OCI-LY3 (cell line): ENCODE data around the gene SVEP1.

Experiments used
- H2AFZ ChIP-seq: fragments of 200-600, 300-600 bp; shearing (Covaris generic); 2 replicates; pipeline ENCODE4 v1.6.0; 2014; ENCODE audit warnings: antibody characterized with exemption, low read depth, low read length
- H3K27ac ChIP-seq: fragments of 200-600, 300-600 bp; sonication (generic); 2 replicates; pipeline ENCODE4 v1.5.1; 2014; ENCODE audit warnings: mild to moderate bottlenecking, low read length, moderate library complexity, mixed read lengths
- H3K27me3 ChIP-seq: fragments of 200-600, 300-600 bp; sonication (generic); 2 replicates; pipeline ENCODE4 v1.6.1; 2014; ENCODE audit warnings: low read depth, low read length, mixed read lengths
- H3K36me3 ChIP-seq: fragments of 200-600, 300-600 bp; sonication (generic); replicated peaks from 2 replicates; pipeline ENCODE3; 2014; ENCODE audit warnings: low read depth, low read length, mixed read lengths
- H3K4me1 ChIP-seq: fragments of 300-600, 200-600 bp; sonication (generic); 2 replicates; pipeline ENCODE4 v1.6.1; 2014; ENCODE audit warnings: low read length, mixed read lengths
- H3K4me2 ChIP-seq: fragments of 200-600, 300-600 bp; sonication (generic); 2 replicates; pipeline ENCODE4 v1.6.1; 2014; ENCODE audit warnings: low read length, mixed read lengths
- H3K4me3 ChIP-seq: fragments of 300-600, 200-600 bp; sonication (generic); 2 replicates; pipeline ENCODE4 v1.5.1; 2014; ENCODE audit warnings: antibody characterized with exemption, mild to moderate bottlenecking, low read length, moderate library complexity
- H3K79me2 ChIP-seq: fragments of 300-600, 200-600 bp; shearing (Covaris generic); 2 replicates; pipeline ENCODE4 v1.6.1; 2014; ENCODE audit warnings: mild to moderate bottlenecking, low read length, mixed read lengths
- H3K9ac ChIP-seq: fragments of 300-600, 200-600 bp; shearing (Covaris generic); 2 replicates; pipeline ENCODE4 v1.6.0; 2014; ENCODE audit warnings: mild to moderate bottlenecking, low read length, moderate library complexity
- H3K9me3 ChIP-seq: fragments of 200-600, 300-600 bp; shearing (Covaris generic); 2 replicates; pipeline ENCODE4 v1.6.1; 2014; ENCODE audit warnings: low read length, mixed read lengths; ENCODE audit not compliant: insufficient read depth
- H4K20me1 ChIP-seq: fragments of 200-600, 300-600 bp; sonication (generic); 2 replicates; pipeline ENCODE4 v1.6.1; 2016; ENCODE audit warnings: low read length, mixed read lengths; ENCODE audit not compliant: insufficient read depth
- CTCF ChIP-seq: fragments of 200-600, 300-600 bp; sonication (generic); IDR thresholded peaks from 2 replicates; pipeline ENCODE4 v1.5.1; 2014; ENCODE audit warnings: antibody characterized with exemption, low read length, low read depth
- EZH2phosphoT487 ChIP-seq: fragments of 200-600 bp; shearing (Covaris generic); IDR thresholded peaks from 2 replicates; pipeline ENCODE4 v1.6.1; 2018; ENCODE audit warnings: antibody characterized with exemption, mixed run types, low read depth

Gene SVEP1

DNA sequence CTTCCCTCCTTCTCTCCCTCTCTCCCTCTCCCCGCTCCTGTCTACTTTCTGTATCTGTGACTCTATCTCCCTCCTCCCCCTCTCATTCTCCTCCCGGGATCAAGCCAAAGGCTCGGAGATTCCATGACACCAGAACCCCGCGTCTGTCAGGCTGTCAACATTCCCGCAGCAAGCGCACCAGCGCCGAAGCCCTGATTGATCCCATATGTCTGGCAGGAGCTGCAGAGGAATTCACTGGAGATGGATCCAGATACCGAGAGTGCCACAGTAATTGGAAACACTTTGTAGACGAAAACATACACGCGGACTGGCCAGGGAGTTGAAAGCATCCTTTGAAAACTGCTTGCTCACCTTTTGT is 300 bp upstream of the SVEP1 start:
- Histone ChIP-seq H3K27me3 (no peaks in the 10 kb centered on the region), H3K4me2 (no peak overlapping the region), H3K27ac (no peak overlapping the region), H3K79me2 (no peaks in the 10 kb centered on the region), H3K4me3 (no peak overlapping the region), H3K4me1 (peaks cover 14% of the 10 kb centered on the region), H4K20me1 (no peaks in the 10 kb centered on the region), H3K36me3 (no peaks in the 10 kb centered on the region), H3K9me3 (no peaks in the 10 kb centered on the region), H3K9ac (no peak overlapping the region), H2AFZ (no peak overlapping the region)
- TF ChIP-seq CTCF (no peak), EZH2phosphoT487 (no peak)

DNA sequence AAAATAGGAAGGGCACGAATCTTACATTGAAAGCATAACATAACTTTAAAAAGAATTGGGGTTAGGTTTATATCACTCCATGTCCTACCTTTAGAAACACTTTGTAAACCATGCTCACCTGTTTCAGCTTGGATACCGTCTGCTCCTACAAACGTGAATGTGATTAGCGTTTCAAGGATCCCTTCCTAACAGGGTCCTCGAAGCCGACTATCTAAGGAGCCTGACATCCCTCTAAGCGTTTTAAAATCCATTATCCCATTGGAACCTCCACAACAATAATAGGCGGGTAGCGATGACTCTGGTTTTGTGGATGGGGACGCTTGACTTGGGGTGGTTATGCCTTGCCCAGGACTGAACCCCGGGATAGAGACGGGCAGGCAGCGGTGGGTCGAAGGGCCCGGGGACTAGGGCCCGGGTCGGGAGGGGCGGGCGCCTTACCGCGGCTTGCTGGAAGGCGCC is 937 bp downstream of the SVEP1 start:
- no peak overlapping the region for H3K27ac ChIP-seq
- H3K36me3 ChIP-seq, result no peaks in the 10 kb centered on the region
- TF ChIP-seq EZH2phosphoT487 (no peak), CTCF (no peak)
- no peaks in the 10 kb centered on the region for H3K27me3 ChIP-seq
- no peak overlapping the region for H3K9ac ChIP-seq
- no peak overlapping the region for H2AFZ ChIP-seq
- H4K20me1 ChIP-seq, result no peaks in the 10 kb centered on the region
- peaks cover 14% of the 10 kb centered on the region for H3K4me1 ChIP-seq
- H3K9me3 ChIP-seq, result no peaks in the 10 kb centered on the region
- no peak overlapping the region for H3K4me3 ChIP-seq
- H3K79me2 ChIP-seq, result no peaks in the 10 kb centered on the region
- no peak overlapping the region for H3K4me2 ChIP-seq

DNA sequence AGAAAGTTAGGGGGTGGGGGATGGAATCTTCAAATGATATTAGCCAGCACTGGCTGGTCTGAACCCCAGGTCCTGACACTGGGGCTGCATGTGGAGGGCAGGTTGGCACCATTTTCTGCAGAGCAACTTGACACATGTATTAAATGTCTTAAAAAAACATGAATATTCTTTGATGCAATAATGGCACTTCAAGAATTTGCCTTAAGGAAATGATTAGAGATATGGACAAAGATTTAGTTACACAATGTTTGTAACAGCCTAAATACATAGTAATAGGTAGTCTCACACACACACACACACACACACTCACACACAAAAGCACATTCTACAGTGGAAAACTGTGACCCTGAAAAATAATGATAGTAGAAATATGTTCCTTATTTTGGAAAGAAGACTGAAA is 3.6 kb downstream of the SVEP1 start:
- no peak overlapping the region for H3K4me2 ChIP-seq
- H4K20me1 ChIP-seq, result no peaks in the 10 kb centered on the region
- H3K27me3 ChIP-seq, result no peaks in the 10 kb centered on the region
- H3K4me1 ChIP-seq, result no peaks in the 10 kb centered on the region
- H3K9ac ChIP-seq, result no peak overlapping the region
- no peaks in the 10 kb centered on the region for H3K79me2 ChIP-seq
- H3K27ac ChIP-seq, result no peak overlapping the region
- no peak overlapping the region for H3K4me3 ChIP-seq
- no peak overlapping the region for H2AFZ ChIP-seq
- no peaks in the 10 kb centered on the region for H3K9me3 ChIP-seq
- TF ChIP-seq EZH2phosphoT487 (no peak), CTCF (no peak)
- H3K36me3 ChIP-seq, result no peaks in the 10 kb centered on the region

GRCh38 chr9:110575169-110575568 is 4.4 kb downstream of the SVEP1 start:
- H3K27ac ChIP-seq, result no peak overlapping the region
- no peaks in the 10 kb centered on the region for H4K20me1 ChIP-seq
- no peaks in the 10 kb centered on the region for H3K27me3 ChIP-seq

More at GRCh38 chr9:110575169-110575568, 4.4 kb downstream of the SVEP1 start:
- no peak overlapping the region for H3K9ac ChIP-seq
- no peaks in the 10 kb centered on the region for H3K36me3 ChIP-seq
- no peak overlapping the region for H3K4me2 ChIP-seq
- no peak overlapping the region for H2AFZ ChIP-seq
- H3K4me1 ChIP-seq, result no peaks in the 10 kb centered on the region
- H3K4me3 ChIP-seq, result no peak overlapping the region
- no peaks in the 10 kb centered on the region for H3K9me3 ChIP-seq
- TF ChIP-seq CTCF (no peak), EZH2phosphoT487 (no peak)
- H3K79me2 ChIP-seq, result no peaks in the 10 kb centered on the region
